Stimulated activated CD4-positive, alpha-beta T cell treated with anti-CD3 and anti-CD28 coated beads, Interleukin-2, amount 100 ng/mL, for 48 hours (primary cell): ENCODE results near the gene ZNRF2.
A peak's percentile ranks its signal among the peaks of the same experiment; 100 is the strongest.

Source experiments
- DNase-seq, 2 donors: peaks; one replicate each; pipeline ENCODE4 v3.0.0-alpha.2; 2020

The ZNRF2 gene

DNA sequence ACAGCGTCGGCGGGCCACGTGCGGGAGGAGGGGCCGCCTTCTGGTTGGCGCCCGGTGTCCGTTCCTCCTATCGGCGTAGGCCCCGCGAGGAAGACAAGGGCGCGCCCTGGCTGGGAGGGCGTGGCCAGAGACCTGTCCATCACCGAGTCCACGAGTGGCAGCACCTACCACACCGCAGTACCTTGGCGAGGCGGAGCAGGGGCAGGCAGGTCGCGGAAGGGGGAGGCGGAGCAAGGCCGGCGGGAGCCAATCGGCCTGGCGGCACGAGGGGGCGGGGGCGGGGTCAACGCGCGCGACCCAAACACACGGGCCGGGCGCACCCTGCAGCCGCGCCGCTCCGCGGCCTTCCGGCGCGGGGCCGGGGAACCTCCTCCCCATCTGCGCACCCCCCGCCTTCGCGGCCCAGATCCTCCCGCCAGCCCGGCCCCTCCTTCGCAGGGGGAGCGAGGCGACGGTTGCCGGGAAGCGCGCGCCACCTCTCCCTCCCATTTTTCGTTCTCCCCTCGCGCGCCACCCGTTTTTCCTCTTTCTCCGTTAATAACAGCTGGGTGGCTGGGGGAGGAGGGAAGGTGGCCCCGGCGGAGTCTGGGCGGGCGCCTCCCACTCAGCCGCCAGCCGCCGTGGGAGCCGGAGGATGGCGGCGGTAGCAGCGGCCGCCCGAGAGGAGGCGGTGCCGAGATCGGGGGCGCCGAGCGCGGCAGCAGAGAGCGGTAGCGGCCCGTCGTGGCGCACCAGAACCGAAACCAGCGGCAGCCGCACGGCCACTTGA is at the start of gene ZNRF2:
Gene ZNRF2, plus strand, starts transcription at position 300 of the 769 bp plus-strand sequence. CDS start 761 bp downstream, outside the sequence.
- peak; percentile 96 to 97 for DNase-seq

DNA sequence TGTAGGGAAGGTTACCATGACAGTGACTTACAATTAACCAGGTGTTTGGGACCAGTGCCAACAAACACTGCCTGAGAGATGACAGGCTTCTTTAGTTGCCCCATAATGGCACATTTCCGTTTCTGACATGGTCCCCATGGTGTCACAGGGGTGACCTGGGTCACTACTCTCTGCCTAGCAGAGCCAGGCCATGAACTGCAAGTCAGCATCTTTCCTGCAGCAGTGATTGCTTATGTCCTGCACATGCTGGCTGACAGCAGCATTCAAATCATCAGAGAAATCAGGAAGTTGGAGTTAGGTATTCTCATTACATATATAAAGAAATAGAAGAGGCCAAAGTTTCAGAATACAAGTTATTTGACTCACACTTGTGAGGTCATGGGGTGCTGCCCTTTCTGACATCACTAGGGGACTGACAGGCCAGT is 47.1 kb upstream of the ZNRF2 start:
- DNase-seq = no peak

DNA sequence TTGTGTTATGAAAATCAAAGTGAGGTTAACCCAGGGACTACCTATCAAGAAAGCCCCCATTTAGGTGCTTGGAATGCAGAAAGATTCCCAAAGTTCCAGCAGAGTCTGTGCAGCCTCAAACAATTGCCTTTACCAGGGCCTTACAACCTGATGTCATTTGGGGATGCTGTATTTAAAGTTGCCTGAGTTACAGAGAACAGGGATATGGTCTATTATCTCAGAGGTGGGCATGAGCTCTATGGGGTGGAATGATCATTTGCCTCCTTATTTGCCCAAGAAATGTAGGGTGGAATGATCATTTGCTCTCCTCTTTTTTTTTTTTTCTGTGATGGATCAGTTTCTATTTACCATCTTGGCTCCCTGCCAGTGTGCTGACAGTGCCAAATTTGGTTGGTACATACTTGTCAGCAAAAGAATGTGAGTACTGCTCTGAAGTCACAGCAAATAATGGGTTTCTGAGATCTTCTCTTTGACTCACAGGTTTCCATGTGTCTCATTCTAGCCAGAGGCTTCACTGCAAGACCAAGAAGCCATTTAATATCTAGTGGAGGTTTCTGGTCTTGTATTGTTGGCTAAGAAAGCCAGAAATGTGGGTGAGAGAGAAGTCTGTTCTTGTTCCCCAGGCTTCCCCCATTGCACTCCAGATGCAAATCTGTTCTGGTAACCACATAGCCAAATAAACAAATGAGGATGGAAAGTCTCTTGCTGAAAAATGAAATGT is 45.5 kb upstream of the ZNRF2 start:
- DNase-seq = peak; percentile 31 to 44

DNA sequence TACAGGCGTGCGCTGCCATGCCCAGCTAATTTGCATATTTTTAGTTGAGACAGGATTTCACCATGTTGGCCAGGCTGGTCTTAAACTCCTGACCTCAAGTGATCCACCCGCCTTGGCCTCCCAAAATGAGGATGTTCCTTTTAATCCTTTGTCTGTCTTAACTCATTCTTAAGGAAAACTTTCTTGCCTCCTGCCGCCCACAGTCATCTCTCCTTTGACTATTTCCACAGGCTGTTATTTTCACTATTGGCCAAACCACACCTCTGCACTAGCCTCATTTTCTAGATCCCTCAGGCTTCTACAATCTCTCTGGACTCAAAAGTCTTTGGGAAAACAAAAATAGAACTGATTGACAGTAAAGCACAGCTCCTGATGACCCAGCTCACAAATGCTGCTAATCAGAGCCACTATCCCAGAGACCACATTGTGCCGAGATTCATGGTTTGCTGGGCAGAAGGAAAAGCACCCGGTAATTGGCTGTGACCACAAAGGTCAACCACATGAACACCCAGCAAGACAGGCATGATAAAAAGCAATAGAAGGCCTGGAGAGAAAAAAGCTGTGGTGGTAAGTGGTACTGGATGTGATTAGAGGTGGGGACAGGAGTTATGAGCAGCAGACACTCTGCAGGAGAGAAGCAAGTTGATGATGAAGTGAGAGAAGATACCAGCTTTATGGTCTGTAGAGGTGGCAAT is 44.1 kb upstream of the ZNRF2 start:
- DNase-seq = no peak

DNA sequence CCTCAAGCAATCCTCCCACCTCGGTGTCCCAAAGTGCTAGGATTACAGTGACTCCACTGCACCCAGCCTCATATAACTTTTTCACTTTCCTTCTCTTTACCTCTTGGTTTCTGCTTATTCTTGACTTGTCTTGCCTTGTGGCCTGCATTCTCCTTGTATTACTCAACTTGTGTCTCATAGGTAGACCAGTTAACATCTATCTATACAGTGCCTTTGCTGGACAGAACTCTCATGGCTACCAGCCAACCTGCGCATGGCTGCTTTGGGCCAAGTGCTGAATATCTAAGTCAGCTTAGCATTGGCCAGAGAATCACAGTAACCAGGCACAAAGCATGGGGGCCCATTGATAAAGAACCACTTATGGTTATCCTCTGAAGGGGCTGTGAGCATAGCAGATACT is 42.6 kb upstream of the ZNRF2 start:
- DNase-seq = no peak

DNA sequence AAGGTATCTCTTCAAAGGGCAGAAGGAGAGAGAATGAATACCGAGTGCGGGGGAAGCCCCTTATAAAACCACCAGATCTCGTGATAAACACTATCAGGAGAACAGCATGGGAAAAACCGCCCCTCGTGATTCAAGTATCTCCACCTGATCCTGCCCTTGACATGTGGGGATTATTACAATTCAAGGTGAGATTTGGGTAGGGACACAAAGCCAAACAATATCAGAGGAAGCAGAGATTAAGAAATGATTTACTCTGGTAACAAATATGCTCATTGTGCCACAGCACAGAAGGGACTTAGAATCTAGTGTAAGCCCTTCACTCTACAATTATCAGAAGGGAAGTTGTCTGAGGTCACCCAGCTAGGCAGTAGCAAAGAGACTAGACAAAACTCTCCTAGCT is 40.1 kb upstream of the ZNRF2 start:
- DNase-seq = no peak

DNA sequence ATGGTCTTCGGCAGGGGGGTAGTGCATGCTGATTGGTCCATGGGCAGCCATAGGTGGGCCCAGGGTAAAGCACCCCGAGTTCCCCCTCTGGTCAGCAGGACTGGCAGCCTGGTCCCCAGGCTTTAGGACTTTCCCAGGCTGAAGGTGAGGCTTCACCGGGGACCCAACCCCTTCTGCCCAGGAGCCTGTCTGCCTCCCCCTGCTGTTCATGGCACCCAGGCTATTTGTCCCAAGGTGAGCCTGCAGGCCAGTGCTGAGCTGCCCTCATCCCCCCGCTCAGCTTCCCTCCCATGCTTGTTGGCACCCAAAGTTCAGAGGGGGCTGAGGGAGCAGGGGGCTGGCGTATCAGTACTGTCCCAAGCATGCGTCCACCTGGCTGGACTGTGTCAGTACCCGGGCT is 38.5 kb upstream of the ZNRF2 start:
- DNase-seq = no peak

DNA sequence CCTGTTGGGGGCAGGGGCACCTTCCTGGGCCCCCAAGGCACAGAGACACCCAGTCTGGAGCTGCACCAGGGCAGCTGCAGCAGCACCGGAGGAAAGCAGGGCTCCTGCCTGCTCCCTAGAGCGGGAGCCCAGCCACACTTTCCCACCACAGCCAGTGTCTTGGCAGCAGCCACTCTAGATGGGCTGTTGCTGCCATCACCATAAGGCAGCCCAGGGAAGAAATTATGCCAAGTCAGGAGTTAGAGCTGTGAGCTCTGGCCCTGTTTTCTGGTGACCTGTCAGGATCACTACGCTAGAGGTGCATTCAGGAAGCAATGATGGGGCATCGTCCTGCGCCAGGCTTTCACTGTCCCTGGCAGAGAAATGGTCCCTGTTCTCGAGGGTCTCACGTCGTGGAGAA is 38.0 kb upstream of the ZNRF2 start:
- no peak for DNase-seq

DNA sequence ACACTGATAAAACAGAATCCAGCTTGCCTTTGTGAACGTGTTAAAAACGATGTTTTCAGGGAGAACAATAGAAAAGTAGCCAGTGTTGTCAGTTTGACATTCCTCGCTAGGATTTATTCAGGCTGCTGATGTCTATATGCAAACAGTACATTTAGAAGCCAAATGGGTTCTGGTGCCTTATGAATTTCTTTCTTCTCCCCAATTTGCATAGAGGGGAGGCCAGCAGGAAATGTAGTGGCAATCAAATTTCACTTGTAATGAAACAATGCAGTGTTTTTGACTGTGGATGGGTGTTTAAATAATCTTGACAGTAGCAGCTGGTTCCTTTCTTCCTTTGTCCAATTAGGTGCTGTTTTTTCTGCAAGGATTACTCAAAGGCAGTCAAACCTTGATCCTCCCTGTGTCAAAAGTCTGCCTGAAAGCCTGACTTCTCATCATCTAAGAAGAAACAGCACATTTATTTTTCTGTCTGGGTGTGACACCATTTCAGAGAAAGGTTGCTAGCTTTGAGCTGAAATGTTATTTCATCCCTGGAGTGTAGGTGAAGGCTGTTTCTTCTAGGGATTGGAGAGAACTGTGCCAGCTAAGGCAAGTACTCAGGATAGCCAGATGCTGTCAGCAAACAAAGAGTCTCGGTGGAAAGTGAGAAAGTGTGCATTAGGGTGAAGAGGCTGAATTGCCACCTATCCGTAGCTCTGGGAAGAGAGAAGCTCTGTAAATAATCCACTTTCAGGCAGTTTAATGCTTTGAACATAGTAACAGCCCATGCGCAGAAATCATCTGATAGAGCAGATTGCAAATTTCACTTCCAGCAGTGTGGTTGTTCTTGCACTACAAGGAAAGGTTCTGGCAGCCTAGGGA is 36.6 kb upstream of the ZNRF2 start:
- no peak for DNase-seq

DNA sequence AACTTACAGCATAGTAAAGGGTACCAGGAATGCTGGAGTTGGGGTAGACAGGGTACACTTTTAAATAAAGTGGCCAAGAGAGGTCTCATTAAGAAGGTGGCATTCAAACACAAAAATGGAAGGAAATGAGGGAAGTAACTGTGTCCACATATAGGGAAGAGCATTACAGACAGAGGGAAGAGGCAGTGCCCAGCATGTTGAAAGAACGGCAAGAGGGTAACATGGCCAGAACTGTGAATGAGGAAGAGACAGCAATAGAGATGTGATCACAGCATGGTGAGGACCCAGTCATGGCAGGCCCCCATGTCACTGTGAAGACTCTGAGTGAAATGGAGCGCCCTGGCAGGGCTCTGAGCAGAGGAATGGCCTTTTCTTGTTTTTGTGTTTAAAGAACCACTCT is 35.1 kb upstream of the ZNRF2 start:
- no peak for DNase-seq

DNA sequence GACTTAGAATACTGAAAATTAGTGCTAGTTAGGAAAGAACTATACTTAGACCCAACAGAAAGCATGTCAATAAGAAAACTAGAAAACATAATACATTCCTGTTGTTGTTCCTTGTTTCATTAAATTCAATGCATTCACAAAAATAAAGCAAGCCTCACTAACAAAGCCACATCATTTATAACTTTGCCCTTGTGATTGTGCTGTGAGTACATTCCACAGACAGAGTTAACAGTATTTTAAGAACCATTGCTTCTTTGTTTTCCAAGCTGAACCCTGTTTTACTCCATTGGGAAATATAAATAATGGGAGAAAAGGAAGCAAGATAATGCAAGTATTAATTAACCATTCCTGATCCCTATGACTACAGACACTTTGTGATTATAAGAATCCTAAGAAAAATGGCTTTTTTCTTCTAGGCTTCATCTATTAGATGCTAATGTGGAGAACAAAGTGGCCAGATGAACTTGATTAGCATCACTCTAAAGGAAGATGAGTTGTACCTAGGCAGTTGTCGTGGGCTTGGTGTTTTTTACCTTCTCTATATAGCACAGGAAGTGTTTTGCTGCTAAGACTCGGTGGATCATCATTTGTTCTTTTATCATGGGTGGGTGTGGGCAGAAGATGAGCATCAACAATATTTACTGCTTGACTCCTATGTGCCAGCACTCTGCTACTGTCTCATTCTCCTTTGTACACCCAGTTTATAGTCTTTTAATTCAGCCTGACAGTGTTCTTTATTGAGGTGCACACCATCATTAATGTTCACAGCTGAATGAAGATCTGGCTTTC is 34.2 kb upstream of the ZNRF2 start:
- no peak for DNase-seq

DNA sequence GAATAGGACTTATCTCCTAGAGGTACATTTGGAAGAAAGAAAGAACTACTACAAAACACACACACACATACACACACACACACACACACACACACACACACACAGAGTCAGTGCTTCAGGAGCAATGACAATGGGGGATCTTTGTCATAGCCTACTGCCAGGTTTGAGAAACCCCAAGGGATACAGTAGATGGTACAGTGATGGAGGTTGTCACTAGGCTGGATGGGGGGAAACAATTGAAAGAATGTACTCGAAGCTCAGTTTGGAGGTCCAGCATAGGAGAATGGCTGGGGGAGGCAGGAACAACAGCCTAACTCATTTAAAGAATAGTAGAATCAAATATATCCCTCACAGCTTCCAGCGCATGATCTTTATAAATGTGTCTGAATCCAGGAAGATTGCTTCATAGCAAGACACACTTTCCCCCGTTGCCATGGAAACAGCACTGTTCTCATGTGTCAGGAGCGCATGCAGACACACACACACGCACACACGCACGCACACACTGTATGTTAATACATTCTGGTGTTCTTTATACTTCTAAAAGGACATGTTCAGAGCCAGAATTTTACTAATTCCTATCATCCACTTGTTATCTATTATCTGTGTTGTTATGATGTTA is 32.6 kb upstream of the ZNRF2 start:
- DNase-seq = no peak

DNA sequence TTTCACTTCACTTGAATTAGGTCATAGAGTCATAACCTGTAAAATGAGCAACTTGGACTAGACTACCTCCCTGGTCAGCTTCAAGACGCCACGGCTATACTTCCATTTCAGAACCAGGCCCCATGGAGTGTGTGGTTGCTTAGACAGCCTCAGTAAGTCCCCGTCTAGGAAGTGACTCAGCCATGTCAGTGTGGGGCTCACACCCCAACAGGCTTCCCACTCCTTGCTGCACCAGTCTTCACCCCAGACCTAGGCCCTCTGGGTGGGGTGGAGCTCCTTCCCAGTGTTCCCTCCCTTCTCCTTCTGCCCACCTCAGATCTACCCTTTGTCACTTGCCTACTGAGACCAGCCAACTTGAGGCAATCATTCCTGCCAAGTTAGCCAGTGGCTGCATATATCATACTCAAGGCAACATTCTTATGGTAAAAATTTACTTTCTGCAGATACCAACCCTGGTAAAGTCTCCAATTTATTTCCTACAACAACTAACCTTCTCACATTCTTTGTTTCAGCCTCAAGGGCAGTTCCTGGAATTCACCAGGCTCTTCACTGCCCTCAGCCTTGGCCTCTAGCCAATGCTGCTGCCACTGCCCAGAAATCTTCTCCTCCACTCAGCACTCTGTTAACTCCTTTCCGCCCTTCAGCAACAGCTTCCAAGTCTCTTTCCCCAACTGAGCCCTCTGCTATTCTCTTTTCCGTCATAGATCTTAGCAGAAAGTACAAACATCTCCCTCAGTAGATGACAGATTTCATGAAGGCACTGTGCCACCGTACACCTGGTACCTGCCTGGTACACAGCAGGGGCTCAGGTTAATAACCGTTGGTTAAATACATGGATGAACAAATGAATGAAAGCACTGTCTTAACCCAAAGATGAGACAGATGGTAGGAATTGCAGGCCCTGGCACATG is 31.3 kb upstream of the ZNRF2 start:
- DNase-seq = no peak

DNA sequence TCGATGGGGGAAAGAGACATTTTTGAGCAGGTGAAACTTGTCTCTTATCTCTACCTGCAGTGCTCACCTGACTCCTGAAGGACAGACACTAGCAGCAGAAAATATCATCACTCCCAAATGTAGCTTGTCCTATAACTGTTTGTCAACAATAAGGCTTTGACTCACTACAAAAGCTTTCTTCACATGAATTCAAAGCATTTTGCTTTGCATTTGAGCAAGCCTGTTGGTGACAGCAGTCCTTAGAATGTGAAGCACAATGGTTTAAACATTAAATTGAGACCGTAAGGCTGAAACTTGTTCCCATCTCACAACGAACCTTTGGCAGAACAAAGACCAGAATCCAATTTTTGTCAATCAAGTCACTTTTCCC is 30.6 kb upstream of the ZNRF2 start:
- DNase-seq = no peak

DNA sequence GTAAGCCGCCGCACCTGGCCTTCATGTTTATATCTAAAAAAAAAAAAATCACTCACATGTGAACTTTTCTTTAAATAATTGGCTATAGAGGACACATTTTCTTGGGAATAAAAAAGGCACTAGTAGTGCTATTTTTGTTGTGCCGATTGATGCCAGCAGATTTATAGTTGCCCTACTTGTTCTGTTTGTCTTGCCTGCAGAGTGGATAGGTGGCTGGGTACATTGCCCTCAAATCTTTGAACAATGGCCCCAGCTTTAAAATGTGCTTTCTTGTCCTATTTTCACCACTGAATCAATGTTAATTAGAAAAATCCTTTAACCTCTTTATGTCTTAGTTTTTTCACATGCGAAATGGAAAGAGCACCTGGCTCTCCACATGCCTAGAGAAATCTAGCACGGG is 30.1 kb upstream of the ZNRF2 start:
- DNase-seq = no peak

DNA sequence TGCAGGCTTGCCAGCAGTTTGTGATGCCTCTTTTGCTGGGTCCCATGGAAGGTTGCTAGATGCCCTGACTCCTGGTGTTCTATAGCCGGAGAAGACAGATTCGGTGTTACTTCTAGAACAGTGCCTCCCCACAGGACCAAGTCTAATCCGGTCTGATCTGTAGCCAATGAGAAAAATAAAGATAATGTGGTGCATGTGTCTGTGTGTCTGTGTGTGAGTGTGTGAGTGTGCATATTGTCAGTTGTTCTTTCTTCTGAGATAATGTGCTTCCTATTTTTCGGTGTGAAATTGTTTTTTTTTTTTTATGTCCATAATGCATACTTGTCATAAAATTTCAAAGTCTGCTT is 29.7 kb upstream of the ZNRF2 start:
- no peak for DNase-seq

DNA sequence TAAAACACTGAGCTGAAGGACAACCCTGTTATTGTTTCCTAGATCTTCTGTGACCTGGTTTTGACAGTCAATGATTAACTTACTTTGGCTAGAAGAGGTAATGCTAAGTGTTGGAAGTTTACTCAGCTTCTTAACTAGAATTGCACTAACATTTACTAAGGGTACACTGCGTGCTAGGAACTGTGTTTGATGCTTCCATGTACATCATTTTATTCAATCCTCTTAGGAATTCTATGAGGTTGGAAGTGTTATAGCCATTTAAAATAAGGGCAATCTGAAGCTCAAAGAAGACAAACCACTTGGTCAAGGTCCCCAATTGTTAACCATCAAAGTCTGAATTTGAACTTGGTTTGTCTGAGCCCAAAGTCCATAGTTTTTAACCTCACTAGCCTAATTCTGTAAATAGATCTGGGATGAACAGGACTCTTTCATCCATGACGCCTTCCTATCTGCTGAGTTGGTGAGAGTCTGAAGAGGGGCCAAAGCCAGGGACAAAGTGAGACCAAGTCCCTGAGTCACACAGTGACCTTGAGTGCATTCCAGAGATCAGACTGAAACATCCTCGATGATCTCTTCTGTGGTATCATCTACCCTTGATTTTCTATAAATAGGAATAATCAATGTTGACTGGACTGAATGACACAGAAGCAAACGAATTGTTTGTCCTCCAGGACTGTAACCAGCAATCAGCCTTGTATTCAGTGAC is 29.2 kb upstream of the ZNRF2 start:
- no peak for DNase-seq

DNA sequence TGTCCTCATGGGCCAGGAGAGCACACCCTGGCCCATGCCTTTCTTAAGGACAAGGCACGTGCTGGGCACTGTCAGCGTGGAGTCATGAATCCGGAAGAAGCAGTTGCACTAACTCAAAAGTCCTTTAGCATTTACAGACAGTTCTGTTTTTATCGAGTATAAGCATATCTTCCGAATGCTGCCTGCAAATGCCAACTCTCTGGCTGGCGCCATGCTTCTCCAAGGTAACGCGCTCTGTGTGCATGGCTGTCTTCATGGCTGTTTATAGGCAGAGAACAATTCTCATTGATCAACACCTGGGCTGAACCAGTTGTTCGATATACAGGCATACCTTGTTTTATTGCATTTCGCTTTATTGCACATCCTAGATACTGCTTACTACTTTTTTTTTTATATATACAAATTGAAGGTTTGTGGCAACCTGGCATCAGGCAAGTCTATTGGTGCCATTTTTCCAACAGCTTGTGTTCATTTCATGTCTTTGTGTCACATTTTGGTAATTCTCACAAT is 28.0 kb upstream of the ZNRF2 start:
- no peak for DNase-seq

DNA sequence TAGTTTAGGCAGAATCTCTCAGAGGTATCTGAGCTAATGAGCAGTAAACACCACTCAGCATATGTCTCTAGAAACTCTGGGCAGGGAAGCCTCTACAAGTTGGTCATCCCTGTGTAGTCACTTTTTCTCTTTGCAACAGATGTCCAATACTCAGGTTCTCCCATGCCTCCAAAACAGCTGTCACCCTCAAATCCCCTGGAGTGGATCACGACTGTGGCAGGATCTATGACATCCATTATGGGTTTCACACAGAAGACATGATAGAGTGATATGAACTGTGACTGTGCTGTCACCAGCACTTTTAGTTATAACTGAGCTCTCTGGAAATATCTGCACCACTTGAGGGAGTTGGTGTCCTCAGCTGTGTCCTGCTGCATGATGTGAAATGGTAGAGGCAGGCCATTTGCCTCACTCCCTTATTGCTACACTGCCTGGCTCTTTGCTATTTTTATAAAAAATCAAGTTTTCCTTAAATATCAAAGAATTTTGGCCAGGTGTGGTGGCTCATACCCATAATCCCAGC is 24.1 kb upstream of the ZNRF2 start:
- no peak for DNase-seq
